GM19193 (cell line): ENCODE data around the gene HPCA.

Experiments
- POLR2A ChIP-seq: IDR thresholded peaks from 4 replicates; pipeline ENCODE4 v1.6.1; 2011; ENCODE audit not compliant: insufficient read depth, insufficient read length; ENCODE audit errors: extremely low read depth

HPCA gene

GRCh38 chr1:32886004-32886827, at the start of gene HPCA:
TSS of gene HPCA (plus strand) at chr1:32886491. CDS start at chr1:32888899, 2,408 bp downstream.
- no peak for TF ChIP-seq POLR2A

DNA sequence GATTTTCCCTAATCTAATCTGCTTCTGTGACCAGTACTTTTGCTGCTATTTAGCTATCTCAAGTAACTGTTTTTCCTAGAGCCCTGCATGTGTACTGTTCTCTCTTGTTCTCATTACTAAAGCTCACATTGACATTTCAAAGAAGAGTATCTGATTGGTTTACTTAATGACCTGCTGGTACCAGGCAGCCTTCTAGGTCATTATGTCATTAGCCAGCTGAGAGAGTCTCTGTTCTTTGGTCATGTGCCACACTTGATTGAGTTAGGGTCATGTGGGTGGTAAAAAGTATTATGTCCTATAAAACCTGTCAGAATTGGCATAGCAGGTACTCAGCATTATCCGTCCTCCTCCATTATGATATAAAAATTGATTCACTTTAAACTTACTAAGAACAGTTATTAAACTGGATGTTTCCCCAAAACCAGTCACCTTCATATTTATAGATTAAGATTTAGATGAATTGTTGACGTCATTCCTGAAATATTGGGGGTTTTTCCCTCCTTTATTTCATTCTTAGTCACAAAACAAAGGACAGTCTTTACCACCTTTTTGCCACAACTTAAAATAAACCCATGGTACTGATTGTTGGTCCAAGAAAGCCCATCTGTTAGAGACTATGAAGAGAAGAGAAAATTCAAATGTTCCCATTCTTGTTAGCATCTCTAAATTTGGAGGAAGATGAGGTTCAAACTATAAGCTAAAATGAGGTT, 37.8 kb upstream of the HPCA start:
- no peak for TF ChIP-seq POLR2A

GRCh38 chr1:32855861-32856617, 30.3 kb upstream of the HPCA start:
- no peak for TF ChIP-seq POLR2A

DNA sequence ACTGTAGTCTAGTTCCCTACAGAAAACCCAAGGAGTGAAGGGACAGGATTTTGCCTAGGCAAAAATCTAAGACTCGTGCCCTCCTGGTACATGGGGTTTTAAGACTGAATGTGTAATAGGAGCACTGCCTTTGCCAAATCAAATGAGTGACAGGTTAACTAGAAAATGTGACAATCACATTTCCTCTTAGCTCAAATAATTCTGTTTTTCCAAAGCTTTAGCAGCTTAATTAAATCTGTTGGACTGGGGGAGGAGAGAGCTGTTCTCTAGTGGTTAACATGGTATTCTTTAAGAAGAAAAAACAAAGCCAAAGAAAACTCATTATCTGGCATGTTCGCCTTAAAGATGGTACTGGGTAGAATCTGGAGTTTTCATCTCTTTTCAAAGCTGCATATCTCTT, 28.2 kb upstream of the HPCA start:
- TF ChIP-seq POLR2A, result no peak

GRCh38 chr1:32858791-32859190, 27.5 kb upstream of the HPCA start:
- no peak for TF ChIP-seq POLR2A

- no peak for TF ChIP-seq POLR2A
Measured at GRCh38 chr1:32859915-32860314, 26.4 kb upstream of the HPCA start.

DNA sequence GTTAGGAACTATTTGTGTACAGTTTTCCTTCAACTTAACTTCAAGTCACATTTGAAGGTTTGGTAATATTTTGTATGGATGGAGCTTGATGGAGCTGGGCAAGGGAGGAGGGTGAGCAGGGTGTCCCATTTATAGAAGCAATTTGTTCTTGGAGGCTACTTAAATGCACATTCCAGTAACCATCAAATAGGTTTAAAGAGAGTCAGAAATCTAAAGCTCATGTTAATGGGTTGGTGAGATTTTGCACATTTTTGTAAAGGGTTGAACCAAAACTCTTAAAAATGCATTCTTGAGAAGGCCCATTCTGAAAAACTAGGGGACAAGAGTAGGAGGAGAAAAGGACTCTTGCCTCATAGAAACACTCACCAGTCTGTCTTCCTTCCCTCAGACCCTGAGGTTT, 25.7 kb upstream of the HPCA start:
- TF ChIP-seq POLR2A, result no peak

DNA sequence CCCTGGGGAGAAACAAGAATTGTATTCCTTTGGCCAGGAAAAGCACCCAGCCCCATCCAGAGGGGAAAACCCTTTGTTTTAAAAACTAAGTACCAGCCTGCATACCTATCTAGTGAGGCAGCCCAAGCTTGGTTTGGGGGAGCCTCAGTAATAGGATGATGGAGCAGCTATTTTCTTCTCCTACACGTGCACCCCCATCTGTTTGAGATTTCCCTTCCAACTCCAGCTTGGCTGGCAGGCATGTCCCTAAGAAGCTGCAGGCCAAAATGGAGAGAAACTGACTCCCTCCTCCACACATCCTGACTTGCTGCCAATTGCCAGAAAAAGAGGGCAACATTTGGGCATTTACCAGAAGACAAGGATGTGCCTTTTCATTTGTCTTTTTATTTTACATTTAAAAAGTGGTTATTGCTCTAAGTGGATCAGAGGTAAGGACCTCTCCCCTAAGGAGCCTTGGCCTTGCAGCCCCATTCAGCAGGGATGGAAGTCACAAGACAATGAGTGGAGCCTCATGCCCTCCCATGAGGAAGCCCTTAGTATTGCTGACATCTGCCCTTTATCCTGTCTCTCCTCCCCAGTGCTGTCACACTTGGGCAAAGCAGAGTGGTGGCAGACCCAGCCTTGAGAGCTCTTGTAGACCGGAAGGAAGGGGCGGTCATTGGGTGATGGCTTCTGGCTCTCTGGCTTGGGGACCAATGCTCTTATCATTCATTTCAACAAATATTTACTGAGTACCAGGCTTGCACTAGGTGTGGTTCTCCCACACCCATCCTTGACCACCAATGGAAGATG, 24.2 kb upstream of the HPCA start:
- no peak for TF ChIP-seq POLR2A

GRCh38 chr1:32863218-32863880, 22.9 kb upstream of the HPCA start:
- no peak for TF ChIP-seq POLR2A

GRCh38 chr1:32863881-32864245, 22.4 kb upstream of the HPCA start:
- TF ChIP-seq POLR2A, result no peak

DNA sequence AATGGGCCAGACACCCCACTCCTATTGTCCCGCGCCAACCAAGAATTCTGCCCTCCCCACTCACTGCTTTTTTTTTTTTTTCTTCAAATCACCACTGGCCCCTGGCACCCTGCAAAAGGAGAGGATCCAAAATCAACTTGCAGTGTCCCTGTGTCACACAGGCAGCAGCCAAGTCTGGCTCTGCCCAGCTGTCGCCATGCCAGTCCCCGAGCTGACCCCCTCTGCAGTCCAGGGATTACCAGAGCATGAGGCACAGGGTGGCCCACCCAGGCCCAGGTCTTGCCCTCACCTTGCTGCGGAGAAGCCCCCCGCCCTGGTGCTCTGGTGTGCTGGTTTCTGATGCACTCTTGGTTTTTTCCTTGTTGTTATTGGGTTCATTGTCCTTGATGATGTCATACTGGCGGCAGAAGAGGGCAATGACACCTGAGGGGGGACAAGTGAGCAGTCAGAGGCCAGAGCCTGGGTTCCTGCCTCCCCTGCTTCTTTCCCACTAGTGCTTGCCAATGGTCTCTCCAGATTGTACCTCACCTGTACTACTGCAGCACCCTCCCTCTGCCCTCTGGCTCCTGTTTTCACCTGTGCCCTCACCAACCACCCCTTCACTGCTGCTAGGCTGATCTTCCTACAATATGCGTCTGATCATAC, 21.8 kb upstream of the HPCA start:
- TF ChIP-seq POLR2A, result no peak

- TF ChIP-seq POLR2A, result no peak
Measured at GRCh38 chr1:32865639-32866405, 20.5 kb upstream of the HPCA start.

DNA sequence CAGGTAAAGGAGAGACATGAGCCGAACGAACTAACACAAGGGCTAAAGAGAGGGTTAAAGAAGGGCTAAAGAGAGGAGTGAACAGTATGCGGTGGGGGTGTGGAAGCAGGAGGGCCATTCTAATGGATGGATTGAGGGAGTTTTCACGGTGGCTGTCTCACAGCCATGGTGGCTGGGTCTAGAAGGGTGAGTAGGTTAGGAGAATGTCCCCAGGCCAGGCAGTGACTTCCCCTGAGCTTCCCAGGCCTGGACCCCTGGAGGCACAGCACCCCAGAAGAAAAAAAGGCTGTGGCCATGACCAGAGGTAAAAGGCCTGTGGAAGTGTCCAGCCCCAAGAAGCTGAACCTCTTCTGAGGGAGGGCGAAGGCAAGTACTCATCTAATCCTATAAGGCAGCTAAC, 19.1 kb upstream of the HPCA start:
- TF ChIP-seq POLR2A, result no peak
